Activated naive CD4-positive, alpha-beta T cell treated with anti-CD3 and anti-CD28 coated beads, Interleukin-2, amount 50 U/mL, for 72 hours (primary cell): Measurements from ENCODE around the gene POLD4. TPM values are rescaled to one million over a fixed set of nuclear protein-coding genes. Genes with fewer than 3 reads are reported as not detected.

Experiments
- ATAC-seq, 2 donors: fragments of 150-1000 bp; cut with Tn5 transposase; 2 replicates each; pipeline ENCODE4 v1.10.0; 2021; ENCODE audit warnings: mild to moderate bottlenecking in 2 of 2, moderate library complexity in 2 of 2
- DNase-seq, 2 donors: peaks; one replicate each; pipeline ENCODE4 v3.0.0; 2021 to 2022; ENCODE audit warnings: low spot score in 2 of 2
- H3K27ac Mint-ChIP-seq, 2 donors: one replicate each; pipeline ENCODE4 v1.8.0; 2022; ENCODE audit warnings: mild to moderate bottlenecking in 2 of 2, mixed read lengths in 2 of 2
- H3K36me3 Mint-ChIP-seq, 2 donors: one replicate each; pipeline ENCODE4 v1.8.0; 2022; ENCODE audit warnings: mixed read lengths in 2 of 2
- H3K9me3 Mint-ChIP-seq, 2 donors: one replicate each; pipeline ENCODE4 v1.8.0; 2022; ENCODE audit warnings: mixed read lengths in 2 of 2
- total RNA-seq, 2 donors: library from RNA; stranded (reverse); gene quantifications; one replicate each; pipeline ENCODE4 v1.2.3, GENCODE V29; 2022

Gene POLD4
- total RNA-seq, 2 donors from 2014 or later = 49.9 to 57.2 TPM

GRCh38 chr11:67316882-67317204 lies 36.5 kb downstream of the POLD4 start:
- Mint-ChIP-seq H3K9me3 (no peaks in the 10 kb centered on the region), H3K27ac (peak overlapping the region; percentile 88 to 99), H3K36me3 (peaks cover 0 to 5% of the 10 kb centered on the region in 2 donors)
- no peak for DNase-seq
- no peak for ATAC-seq

GRCh38 chr11:67315325-67315909 lies 37.9 kb downstream of the POLD4 start:
- no peak for ATAC-seq
- DNase-seq = peak in 1 of 2 donors; percentile 34
- Mint-ChIP-seq H3K9me3 (no peaks in the 10 kb centered on the region), H3K36me3 (peaks cover 0 to 5% of the 10 kb centered on the region in 2 donors), H3K27ac (peak overlapping the region in 1 of 2 donors; percentile 17)

GRCh38 chr11:67314218-67314617 lies 39.1 kb downstream of the POLD4 start:
- Mint-ChIP-seq H3K27ac (peak overlapping the region in 1 of 2 donors; percentile 57), H3K36me3 (peaks cover 0 to 5% of the 10 kb centered on the region in 2 donors), H3K9me3 (no peaks in the 10 kb centered on the region)
- peak in 1 of 2 donors; percentile 39 for DNase-seq
- ATAC-seq = no peak

DNA sequence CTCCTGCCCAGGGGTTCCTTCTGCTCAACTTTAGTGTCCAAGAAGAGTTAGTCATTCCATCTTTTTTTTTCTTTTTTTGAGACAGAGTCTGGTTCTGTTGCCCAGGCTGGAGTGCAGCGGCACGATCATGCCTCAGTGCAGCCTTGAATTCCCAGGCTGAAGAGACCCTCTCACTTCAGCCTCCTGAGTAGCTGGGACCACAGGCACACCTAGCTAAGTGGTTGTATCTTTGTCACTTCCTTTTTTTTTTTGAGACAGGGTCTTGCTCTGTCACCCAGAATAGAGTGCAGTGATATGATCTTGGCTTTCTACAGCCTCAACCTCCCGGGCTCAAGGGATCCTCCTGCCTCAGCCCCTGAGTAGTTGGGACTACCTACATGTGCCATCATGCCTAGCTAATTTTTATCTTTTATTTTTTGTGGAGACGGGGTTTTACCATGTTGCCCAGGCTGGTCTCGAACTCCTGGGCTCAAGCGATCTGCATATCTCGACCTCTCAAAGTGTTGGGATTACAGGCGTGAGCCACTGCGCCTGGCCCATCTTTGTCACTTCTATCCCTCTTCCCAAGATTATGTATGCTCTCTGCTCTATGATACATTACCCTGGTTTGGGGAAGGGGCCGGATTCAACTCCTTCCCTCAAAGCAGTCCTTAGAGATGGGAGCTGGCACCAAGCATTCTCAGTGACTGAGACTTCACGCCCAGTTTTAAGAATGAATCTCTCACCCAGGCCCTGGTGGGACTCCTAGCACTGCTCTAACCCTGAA lies 40.0 kb downstream of the POLD4 start:
- no peak for ATAC-seq
- H3K36me3 Mint-ChIP-seq = peaks cover 0 to 5% of the 10 kb centered on the region in 2 donors

DNA sequence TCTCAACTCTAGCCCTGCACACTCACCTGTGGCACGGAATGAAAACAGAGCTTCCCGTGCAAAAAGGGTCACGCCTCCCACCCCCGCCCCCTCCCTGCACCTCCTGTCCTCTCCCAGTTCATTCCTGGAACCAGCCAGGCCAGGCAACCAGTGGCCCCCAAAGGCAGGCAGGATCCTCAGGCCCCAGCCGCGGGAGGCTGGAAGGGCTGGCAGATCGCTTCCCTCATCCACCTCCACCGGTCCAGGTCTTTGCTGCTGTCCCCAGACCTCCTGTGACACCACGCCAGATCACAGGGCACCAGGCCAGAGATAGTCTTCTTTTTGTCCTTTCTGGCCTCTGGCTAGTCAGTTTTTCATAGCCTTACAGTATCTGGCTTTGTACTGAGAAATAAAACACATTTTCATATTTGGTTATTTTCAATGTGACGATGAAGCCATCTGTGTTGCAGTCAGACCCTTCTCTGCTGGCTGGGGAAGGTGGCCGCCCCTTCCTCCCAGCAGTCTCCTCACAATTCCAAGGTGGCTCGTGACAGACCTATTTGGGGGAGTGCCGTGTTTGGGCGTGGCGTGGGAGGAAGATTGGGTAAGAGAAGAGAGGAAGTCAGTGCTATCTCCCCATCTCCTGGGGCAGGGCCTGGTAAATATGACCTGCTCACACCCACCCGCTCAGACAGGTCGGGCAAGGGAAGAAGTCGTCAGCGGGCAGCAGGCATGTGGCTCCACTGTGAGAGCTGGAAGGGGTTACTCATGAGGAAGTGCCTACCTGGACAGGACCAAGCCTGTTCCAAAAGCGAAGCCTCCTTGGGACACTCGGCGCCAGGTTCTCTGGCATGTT lies 40.9 kb downstream of the POLD4 start:
- ATAC-seq = peak in 1 of 2 donors; percentile 30
- Mint-ChIP-seq H3K36me3 (no peaks in the 10 kb centered on the region), H3K27ac (peak overlapping the region in 1 of 2 donors; percentile 82), H3K9me3 (no peaks in the 10 kb centered on the region)
- DNase-seq = peak in 1 of 2 donors; percentile 64

More for the DNA sequence above, 40.0 kb downstream of the POLD4 start:
- H3K27ac Mint-ChIP-seq = peak overlapping the region; percentile 8 to 82
- no peaks in the 10 kb centered on the region for H3K9me3 Mint-ChIP-seq
- DNase-seq = peak in 1 of 2 donors; percentile 35

DNA sequence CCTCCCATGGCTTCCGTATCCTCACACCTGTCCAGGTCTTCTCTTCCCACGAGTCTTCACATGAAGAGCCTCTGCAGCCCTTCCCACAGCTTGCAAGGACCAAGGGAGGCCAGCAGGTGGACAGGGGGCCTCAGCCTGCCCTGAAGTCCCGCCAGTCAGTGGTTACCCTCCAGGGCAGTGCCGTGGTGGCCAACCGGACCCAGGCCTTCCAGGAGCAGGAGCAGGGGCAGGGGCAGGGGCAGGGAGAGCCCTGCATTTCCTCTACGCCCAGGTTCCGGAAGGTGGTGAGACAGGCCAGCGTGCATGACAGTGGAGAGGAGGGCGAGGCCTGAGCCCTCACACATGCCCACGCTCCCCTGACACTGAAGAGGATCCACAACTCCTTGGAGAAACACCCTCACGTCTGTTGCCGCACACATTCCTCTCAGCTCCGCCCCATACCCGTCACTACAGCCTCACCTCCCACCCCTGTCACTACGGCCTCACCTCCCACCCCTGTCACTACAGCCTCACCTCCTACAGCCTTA lies 41.7 kb downstream of the POLD4 start:
- DNase-seq (peak in 1 of 2 donors; percentile 53), ATAC-seq (peak; percentile 27 to 33)
- peak overlapping the region in 1 of 2 donors; percentile 82 for H3K27ac Mint-ChIP-seq
- H3K36me3 Mint-ChIP-seq = no peaks in the 10 kb centered on the region
- no peaks in the 10 kb centered on the region for H3K9me3 Mint-ChIP-seq

DNA sequence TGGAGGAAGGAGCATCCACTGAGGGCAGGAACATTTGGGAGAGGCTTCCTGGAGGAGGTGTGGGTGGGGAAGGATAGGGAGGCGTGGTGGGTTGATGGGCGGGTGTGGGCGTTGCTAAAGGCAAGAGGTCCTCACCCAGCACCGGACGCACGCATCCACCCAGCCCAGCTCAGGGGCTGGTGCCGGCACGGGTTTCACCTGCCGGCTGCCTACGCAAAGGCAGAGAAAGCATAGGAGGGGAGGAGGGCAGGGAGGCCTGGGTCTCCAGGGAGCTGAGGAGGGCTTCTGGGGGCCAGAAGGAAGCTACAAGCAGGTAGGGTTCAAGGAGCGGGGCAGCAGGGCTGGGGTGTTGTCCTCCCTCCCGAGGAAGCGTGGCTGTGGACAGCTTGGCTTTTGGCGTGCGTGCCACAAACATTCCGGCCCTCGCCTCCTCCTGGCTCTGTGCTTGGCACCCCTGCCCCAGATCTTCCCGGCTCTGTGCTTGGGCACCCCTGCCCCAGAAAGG lies 42.2 kb downstream of the POLD4 start:
- ATAC-seq = no peak
- DNase-seq = peak in 1 of 2 donors; percentile 52

DNA sequence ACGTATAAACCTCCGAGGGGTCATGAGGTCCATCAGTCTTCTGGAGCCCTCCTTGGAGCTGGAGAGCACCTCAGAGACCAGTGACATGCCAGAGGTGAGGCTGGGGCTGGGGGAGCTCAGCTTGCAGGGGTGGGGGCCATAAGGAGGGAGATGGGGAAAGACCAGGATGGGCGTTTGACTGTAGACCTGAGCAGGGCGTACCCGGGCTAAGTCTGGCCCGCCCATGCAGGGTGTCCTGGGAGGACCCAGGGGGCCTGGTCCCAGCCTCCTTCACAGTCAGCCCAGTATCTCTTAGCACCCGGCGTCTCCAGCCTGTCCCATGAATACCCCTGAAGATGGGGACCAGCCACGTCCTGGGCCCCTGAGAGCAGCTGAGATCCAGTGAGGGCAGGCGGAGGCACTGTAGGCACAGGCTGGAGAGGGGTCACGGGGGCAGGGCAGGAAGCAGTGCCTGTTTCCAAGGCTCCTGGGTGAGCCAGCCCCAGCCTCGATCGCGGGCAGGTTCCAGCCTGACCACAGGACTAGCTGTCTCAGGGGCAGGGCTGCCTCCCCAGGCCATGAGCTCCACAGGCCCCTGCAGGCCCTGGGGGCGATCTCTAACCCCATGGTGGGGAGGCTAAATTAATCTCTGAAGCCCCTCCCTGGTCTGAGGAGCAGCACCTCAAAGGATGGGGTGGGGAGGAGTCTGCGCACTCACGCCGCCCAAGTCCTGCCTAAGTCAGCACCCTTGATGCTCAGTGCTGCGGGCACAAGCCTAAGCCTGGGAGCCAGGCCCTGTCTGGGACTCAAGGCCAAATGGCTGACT lies 42.9 kb downstream of the POLD4 start:
- Mint-ChIP-seq H3K36me3 (no peaks in the 10 kb centered on the region), H3K27ac (no peak overlapping the region), H3K9me3 (no peaks in the 10 kb centered on the region)
- peak in 1 of 2 donors; percentile 54 for DNase-seq
- ATAC-seq = no peak

More for the DNA sequence above, 42.2 kb downstream of the POLD4 start:
- H3K27ac Mint-ChIP-seq = peak overlapping the region in 1 of 2 donors; percentile 82
- no peaks in the 10 kb centered on the region for H3K9me3 Mint-ChIP-seq
- H3K36me3 Mint-ChIP-seq = no peaks in the 10 kb centered on the region

DNA sequence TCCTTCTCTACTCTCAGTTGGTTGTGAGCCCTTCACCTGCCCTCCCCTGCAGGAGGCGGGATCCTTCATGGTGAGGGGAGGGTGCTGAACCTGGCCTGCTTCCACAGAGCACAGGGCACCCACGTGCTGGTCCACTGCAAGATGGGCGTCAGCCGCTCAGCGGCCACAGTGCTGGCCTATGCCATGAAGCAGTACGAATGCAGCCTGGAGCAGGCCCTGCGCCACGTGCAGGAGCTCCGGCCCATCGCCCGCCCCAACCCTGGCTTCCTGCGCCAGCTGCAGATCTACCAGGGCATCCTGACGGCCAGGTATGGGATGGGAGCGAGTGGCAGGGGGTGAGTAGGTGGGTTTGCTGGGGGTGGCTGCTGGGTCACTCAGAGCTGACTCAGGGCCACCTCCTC lies 43.7 kb downstream of the POLD4 start:
- DNase-seq = peak in 1 of 2 donors; percentile 53
- Mint-ChIP-seq H3K27ac (peak overlapping the region in 1 of 2 donors; percentile 43), H3K36me3 (no peaks in the 10 kb centered on the region), H3K9me3 (no peaks in the 10 kb centered on the region)
- no peak for ATAC-seq

DNA sequence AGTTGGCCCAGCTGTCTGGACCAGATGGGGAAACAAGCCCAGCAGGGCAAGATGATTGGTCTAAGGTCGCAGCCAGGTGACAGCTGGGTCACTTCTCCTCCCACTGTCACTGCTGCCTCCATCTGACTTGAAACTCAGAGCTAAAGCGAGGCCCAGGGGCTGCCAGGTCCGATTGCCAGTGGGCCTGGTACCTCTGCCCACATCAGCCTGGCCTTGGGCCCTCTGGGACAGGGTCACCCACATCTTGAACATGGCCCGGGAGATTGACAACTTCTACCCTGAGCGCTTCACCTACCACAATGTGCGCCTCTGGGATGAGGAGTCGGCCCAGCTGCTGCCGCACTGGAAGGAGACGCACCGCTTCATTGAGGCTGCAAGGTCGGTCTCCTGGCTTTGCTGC lies 44.2 kb downstream of the POLD4 start:
- no peaks in the 10 kb centered on the region for H3K9me3 Mint-ChIP-seq
- ATAC-seq (no peak), DNase-seq (peak in 1 of 2 donors; percentile 48)
- no peaks in the 10 kb centered on the region for H3K36me3 Mint-ChIP-seq
- peak overlapping the region in 1 of 2 donors; percentile 43 for H3K27ac Mint-ChIP-seq

DNA sequence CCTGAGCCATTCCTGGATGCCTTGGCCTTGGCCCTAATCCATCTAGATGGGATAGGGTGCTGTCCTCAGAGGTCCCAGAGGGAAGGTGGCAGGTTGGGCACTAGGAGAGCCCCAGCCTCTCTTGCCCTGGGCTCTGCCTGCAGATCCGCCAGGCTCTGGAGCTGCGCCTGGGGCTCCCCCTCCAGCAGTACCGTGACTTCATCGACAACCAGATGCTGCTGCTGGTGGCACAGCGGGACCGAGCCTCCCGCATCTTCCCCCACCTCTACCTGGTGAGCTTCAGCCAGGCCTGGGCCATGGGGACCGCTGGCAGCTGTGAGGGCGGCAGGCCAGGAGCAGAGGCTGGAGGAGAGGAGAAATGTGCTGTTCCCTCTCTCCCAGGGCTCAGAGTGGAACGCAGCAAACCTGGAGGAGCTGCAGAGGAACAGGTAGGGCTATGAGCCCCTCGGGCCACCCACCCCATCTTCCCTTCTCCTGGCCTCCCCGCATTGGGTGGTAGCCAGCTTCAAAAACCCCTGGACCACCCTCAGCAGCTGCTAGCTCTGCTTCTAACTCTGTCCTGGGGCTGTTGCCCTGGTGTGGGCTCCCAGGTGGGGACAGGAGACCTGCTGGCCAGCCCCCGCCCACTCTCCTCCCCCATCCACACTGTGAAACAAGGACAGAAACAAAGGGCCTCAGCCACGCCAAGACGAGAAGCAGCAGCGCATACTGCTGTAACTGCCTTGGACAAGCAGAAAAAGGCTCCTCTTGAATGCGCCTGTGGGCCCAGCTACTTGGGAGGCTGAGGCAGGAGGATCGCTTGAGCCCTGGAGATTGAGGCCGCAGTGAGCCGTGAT lies 45.1 kb downstream of the POLD4 start:
- H3K9me3 Mint-ChIP-seq = no peaks in the 10 kb centered on the region
- no peak for ATAC-seq
- no peak overlapping the region for H3K27ac Mint-ChIP-seq
- no peaks in the 10 kb centered on the region for H3K36me3 Mint-ChIP-seq
- peak in 1 of 2 donors; percentile 54 for DNase-seq

DNA sequence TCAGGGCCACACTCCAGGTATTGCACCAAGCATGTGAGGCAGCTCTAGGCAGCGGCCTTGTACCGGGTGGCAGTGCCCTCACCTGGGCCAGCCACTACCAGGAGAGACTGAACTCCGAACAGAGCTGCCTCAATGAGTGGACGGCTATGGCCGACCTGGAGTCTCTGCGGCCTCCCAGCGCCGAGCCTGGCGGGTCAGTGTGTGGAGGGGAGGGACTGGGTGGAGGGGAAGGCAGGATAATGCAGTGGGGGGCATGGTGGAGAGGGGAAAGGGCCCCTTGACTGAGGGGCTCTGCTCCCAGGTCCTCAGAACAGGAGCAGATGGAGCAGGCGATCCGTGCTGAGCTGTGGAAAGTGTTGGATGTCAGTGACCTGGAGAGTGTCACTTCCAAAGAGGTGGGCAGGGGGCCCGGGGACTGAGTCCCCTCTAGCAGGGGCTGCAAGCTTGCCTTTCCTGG lies 45.8 kb downstream of the POLD4 start:
- H3K36me3 Mint-ChIP-seq = no peaks in the 10 kb centered on the region
- peak in 1 of 2 donors; percentile 53 for DNase-seq
- no peaks in the 10 kb centered on the region for H3K9me3 Mint-ChIP-seq
- ATAC-seq = no peak
- H3K27ac Mint-ChIP-seq = no peak overlapping the region

GRCh38 chr11:67306769-67307544 lies 46.4 kb downstream of the POLD4 start:
- no peak for ATAC-seq
- no peak overlapping the region for H3K27ac Mint-ChIP-seq
- H3K9me3 Mint-ChIP-seq = no peaks in the 10 kb centered on the region
- no peaks in the 10 kb centered on the region for H3K36me3 Mint-ChIP-seq
- peak in 1 of 2 donors; percentile 44 for DNase-seq

- DNase-seq (peak in 1 of 2 donors; percentile 41), ATAC-seq (no peak)
- no peaks in the 10 kb centered on the region for H3K9me3 Mint-ChIP-seq
- no peaks in the 10 kb centered on the region for H3K36me3 Mint-ChIP-seq
- no peak overlapping the region for H3K27ac Mint-ChIP-seq
Measured at GRCh38 chr11:67304511-67305113, 48.7 kb downstream of the POLD4 start.
